Skeletal muscle cell (primary cell): ENCODE measurements around the gene PRLR.
"Not testable (repeated sequence)": the region's sequence is repeated elsewhere in the genome, so short reads cannot be mapped to it uniquely, and the experiment has no call there.

Source experiments
- DNase-seq: peaks from one replicate; pipeline ENCODE4 v3.0.0-alpha.2; 2010; ENCODE audit warnings: low read depth
- H3K4me3 ChIP-seq: 2 replicates; pipeline ENCODE4 v1.5.1; 2011; ENCODE audit warnings: low read depth, mild to moderate bottlenecking, control low read depth, low read length, moderate library complexity

The PRLR gene

GRCh38 chr5:35141739-35142138, 88.5 kb downstream of the PRLR start:
- H3K4me3 ChIP-seq: no peak overlapping the region
- DNase-seq: no peak

- DNase-seq: peak; percentile 32
- no peak overlapping the region for H3K4me3 ChIP-seq
These were observed 92.1 kb downstream of the PRLR start for GRCh38 chr5:35138232-35138631.

- no peak overlapping the region for H3K4me3 ChIP-seq
- peak; percentile 89 for DNase-seq
These were observed 93.9 kb downstream of the PRLR start for GRCh38 chr5:35136386-35136785.

GRCh38 chr5:35135239-35135700, 95.0 kb downstream of the PRLR start:
- H3K4me3 ChIP-seq: no peak overlapping the region
- no peak for DNase-seq

GRCh38 chr5:35134278-35135030, 95.8 kb downstream of the PRLR start:
- H3K4me3 ChIP-seq: no peak overlapping the region
- DNase-seq: no peak

GRCh38 chr5:35133186-35133585, 97.1 kb downstream of the PRLR start:
- DNase-seq: no peak
- no peak overlapping the region for H3K4me3 ChIP-seq

GRCh38 chr5:35131723-35132122, 98.6 kb downstream of the PRLR start:
- H3K4me3 ChIP-seq: no peak overlapping the region
- no peak for DNase-seq

GRCh38 chr5:35129921-35130485, 100.3 kb downstream of the PRLR start:
- H3K4me3 ChIP-seq: no peak overlapping the region

GRCh38 chr5:35129276-35129675, 101.0 kb downstream of the PRLR start:
- no peak overlapping the region for H3K4me3 ChIP-seq
- peak; percentile 81 for DNase-seq

More at GRCh38 chr5:35129921-35130485, 100.3 kb downstream of the PRLR start:
- no peak for DNase-seq

GRCh38 chr5:35127006-35127405, 103.3 kb downstream of the PRLR start:
- H3K4me3 ChIP-seq: no peak overlapping the region
- DNase-seq: no peak

DNA sequence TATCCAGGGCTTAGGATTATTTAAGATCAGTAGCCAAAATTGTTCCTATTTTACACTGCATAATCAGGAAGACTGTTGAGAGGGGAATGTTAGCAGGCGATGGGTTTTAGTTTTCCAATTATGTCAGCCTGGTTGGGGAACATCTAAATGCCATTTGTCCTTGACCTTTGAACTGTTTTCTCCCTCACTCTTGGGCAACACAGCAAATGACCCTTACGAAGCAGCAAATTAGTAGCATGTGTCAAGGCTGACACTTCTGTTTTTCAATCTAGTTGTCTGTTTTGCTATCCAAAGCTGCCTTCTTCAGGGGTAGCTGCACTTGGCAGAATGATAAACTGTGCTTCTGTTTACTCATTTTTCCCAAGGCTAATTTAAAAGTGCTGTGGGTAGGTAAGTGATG, 104.5 kb downstream of the PRLR start:
- no peak overlapping the region for H3K4me3 ChIP-seq
- DNase-seq: no peak

GRCh38 chr5:35124932-35125331, 105.4 kb downstream of the PRLR start:
- no peak overlapping the region for H3K4me3 ChIP-seq
- DNase-seq: no peak

DNA sequence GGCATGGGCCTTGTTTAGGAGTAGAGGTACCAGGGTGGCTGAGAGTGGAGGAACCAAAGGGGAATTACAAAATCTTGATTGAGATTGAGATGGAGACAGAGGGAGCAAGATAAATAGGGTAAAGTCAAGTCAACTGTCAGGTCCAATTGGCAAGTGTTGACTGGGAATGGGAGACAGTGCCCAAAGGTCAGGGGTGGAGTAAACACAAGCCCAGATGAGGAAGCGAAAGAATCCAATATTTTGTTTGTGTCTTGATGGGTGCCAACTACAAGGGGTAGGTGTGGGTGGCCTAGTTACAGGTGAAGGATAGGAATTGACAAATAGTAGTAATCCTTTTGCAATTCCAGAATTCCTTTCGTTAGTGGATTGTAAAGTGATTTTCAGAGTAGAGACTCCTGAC, 107.5 kb downstream of the PRLR start:
- H3K4me3 ChIP-seq: no peak overlapping the region
- no peak for DNase-seq

DNA sequence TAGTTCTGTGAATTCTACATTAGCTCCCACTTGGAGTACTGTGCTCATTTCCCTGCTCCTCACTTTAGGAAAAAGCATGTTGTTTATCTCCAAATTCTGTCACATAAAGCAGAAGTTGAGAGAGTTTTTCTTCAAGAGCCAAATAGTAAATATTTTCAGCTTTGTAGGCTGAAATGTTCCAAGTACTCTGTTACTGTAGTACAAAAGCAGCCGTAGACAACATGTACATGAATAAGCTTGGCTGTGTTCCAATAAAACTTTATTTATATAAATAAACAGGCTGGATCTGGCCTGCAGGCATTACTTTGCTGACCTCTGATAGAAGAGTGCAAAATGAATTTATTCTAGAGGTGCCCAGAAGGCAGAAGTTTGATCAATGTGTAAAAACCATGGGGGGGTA, 109.6 kb downstream of the PRLR start:
- H3K4me3 ChIP-seq: no peak overlapping the region
- DNase-seq: no peak

- H3K4me3 ChIP-seq: no peak overlapping the region
- DNase-seq: peak; percentile 52
These were observed 112.3 kb downstream of the PRLR start for GRCh38 chr5:35117967-35118366.

DNA sequence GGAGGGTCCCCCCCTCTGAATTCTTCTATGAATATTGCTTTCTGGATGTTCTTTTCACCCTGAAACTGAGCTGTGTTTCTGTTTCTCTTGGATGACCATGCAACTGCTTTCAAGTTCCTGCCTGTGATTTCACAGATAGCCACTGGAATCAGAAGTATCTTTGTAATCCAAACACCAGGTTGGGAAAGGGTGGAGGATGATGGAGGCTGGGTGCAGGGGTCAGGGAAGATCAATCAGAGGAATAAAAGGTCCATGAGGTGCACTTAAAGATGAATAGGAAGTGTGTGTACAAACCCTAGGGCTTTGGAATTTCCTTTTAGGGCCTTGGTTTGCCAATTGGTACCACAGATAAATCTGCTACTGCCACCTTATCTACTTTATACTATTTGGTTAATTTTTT, 114.4 kb downstream of the PRLR start:
- no peak for DNase-seq
- H3K4me3 ChIP-seq: no peak overlapping the region

DNA sequence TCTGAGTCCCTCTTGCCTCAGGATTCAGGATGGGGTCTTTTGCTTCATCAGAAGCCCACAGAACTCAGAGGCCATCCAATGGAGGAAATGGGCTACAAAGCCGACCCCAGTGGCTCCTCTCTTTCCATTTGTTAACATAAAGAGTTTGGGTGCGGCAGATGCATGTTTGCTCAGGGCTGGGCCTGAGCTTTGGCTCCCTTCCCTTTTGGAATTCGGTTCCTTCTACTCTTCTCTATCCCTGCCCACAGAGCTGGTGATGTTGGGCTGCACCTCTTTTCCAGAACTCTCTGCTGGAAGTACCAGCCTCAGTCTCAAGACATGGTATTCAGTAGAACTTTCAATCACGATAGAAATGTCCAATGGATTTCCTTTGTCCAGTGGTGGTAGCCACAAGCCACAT, 115.6 kb downstream of the PRLR start:
- no peak for DNase-seq
- no peak overlapping the region for H3K4me3 ChIP-seq

GRCh38 chr5:35112300-35112699, 118.0 kb downstream of the PRLR start:
- no peak for DNase-seq
- no peak overlapping the region for H3K4me3 ChIP-seq

DNA sequence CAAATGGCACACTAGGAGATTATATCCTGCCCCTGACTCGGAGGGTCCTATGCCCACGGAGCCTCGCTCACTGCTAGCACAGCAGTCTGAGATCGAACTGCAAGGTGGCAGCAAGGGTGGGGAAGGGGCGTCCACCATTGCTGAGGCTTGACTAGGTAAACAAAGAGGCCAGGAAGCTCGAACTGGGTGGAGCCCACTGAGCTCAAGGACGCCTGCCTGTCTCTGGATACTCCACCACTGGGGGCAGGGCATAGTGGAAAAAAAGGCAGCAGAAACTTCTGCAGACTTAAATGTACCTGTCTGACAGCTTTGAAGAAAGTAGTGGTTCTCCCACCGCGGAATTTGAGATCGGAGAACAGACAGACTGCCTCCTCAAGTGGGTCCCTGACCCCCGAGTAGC, 125.7 kb downstream of the PRLR start:
- DNase-seq, H3K4me3 ChIP-seq: not testable (repeated sequence)

GRCh38 chr5:35103637-35104299, 126.5 kb downstream of the PRLR start:
- no peak overlapping the region for H3K4me3 ChIP-seq

GRCh38 chr5:35101720-35102119, 128.6 kb downstream of the PRLR start:
- not testable (repeated sequence) for H3K4me3 ChIP-seq, DNase-seq

More at GRCh38 chr5:35103637-35104299, 126.5 kb downstream of the PRLR start:
- DNase-seq: no peak
